Fibroblast of peridontal ligament (primary cell): Measurements from ENCODE around the gene NTM.
"Not testable (repeated sequence)": the region's sequence is repeated elsewhere in the genome, so short reads cannot be mapped to it uniquely, and the experiment has no call there.

ENCODE experiments used
- DNase-seq: peaks from one replicate; pipeline ENCODE4 v3.0.0-alpha.2; 2010; ENCODE audit errors: extremely low read depth

The NTM gene

GRCh38 chr11:132307309-132308020 is 937.0 kb downstream of the NTM start:
- DNase-seq: no peak

- no peak for DNase-seq
Measured at GRCh38 chr11:132310390-132311375, 940.3 kb downstream of the NTM start.

- DNase-seq: no peak
Measured at GRCh38 chr11:132311703-132312102, 941.3 kb downstream of the NTM start.

- peak; percentile 26 for DNase-seq
Measured at GRCh38 chr11:132312161-132312560, 941.7 kb downstream of the NTM start.

- peak; percentile 45 for DNase-seq
Measured at GRCh38 chr11:132312701-132313111, 942.3 kb downstream of the NTM start.

GRCh38 chr11:132314911-132315455 is 944.6 kb downstream of the NTM start:
- no peak for DNase-seq

- no peak for DNase-seq
Measured at GRCh38 chr11:132315696-132316095, 945.3 kb downstream of the NTM start.

- peak; percentile 26 for DNase-seq
Measured at GRCh38 chr11:132318421-132319157, 948.2 kb downstream of the NTM start.

- DNase-seq: not testable (repeated sequence)
Measured at GRCh38 chr11:132319419-132319818, 949.0 kb downstream of the NTM start.

GRCh38 chr11:132330515-132330914 is 960.1 kb downstream of the NTM start:
- DNase-seq: no peak

GRCh38 chr11:132332521-132332920 is 962.1 kb downstream of the NTM start:
- DNase-seq: no peak

GRCh38 chr11:132334769-132335280 is 964.4 kb downstream of the NTM start:
- no peak for DNase-seq

GRCh38 chr11:132335311-132335710 is 964.9 kb downstream of the NTM start:
- DNase-seq: no peak

GRCh38 chr11:132336781-132337535 is 966.5 kb downstream of the NTM start:
- DNase-seq: no peak

GRCh38 chr11:132337819-132338416 is 967.5 kb downstream of the NTM start:
- DNase-seq: no peak

- DNase-seq: no peak
Measured at GRCh38 chr11:132342408-132342807, 972.0 kb downstream of the NTM start.

GRCh38 chr11:132343445-132344175 is 973.2 kb downstream of the NTM start:
- DNase-seq: no peak

GRCh38 chr11:132346558-132347148 is 976.2 kb downstream of the NTM start:
- no peak for DNase-seq
